PC-3 (cell line): ENCODE data around the gene PPP1R36. TPM values are rescaled to one million over a fixed set of nuclear protein-coding genes. Genes with fewer than 3 reads are reported as not detected.
"Not testable (repeated sequence)": the region's sequence is repeated elsewhere in the genome, so short reads cannot be mapped to it uniquely, and the experiment has no call there.

ENCODE experiments used
- ATAC-seq: fragments of 200-7000 bp; cut with Tn5 transposase; 2 replicates; pipeline ENCODE4 v1.9.1; 2020; ENCODE audit warnings: mild to moderate bottlenecking, moderate library complexity
- BruUV-seq: library from RNA; stranded (reverse); fragments of 400-500 nt; replicated peaks from 2 replicates; lab custom pipeline; 2021; lab: Mats Ljungman, UMichigan
- CTCF ChIA-PET: fragments of 300-600 bp; sonication (Branson Sonifier 250); formaldehyde crosslinking; loops from one replicate; lab custom pipeline; 2022; ENCODE audit warnings: antibody characterized with exemption; lab: Charles Lee
- POLR2A ChIA-PET: fragments of 300-600 bp; sonication (Branson Sonifier 250); formaldehyde crosslinking; loops from one replicate; lab custom pipeline; 2022; ENCODE audit warnings: antibody characterized with exemption; ENCODE audit not compliant: unreplicated experiment; lab: Charles Lee
- DNase-seq: peaks from one replicate; pipeline ENCODE4 v3.0.0-alpha.2; 2015
- H2AFZ ChIP-seq: fragments of 300-600 bp; sonication (generic); 2 replicates; pipeline ENCODE4 v1.6.0; 2016; ENCODE audit warnings: antibody characterized with exemption, low read length
- H3F3A ChIP-seq: fragments of 300-600 bp; sonication (generic); one replicate; pipeline ENCODE4 v1.6.0; 2017; ENCODE audit warnings: antibody characterized with exemption, low read length, control low read depth, mild to moderate bottlenecking; ENCODE audit not compliant: unreplicated experiment
- H3K27ac ChIP-seq: fragments of 300-600 bp; sonication (generic); 2 replicates; pipeline ENCODE4 v1.5.1; 2016; ENCODE audit warnings: mild to moderate bottlenecking, low read length
- H3K27me3 ChIP-seq: fragments of 300-600 bp; sonication (generic); 2 replicates; pipeline ENCODE4 v1.6.1; 2016; ENCODE audit warnings: low read length, mixed read lengths
- H3K36me3 ChIP-seq: fragments of 300-600 bp; sonication (generic); 2 replicates; pipeline ENCODE4 v1.6.1; 2016; ENCODE audit warnings: low read depth, mixed run types, low read length, mixed read lengths
- H3K4me1 ChIP-seq: fragments of 300-600 bp; sonication (generic); 2 replicates; pipeline ENCODE4 v1.5.1; 2016; ENCODE audit warnings: low read length; ENCODE audit not compliant: insufficient read depth
- H3K4me2 ChIP-seq: fragments of 300-600 bp; sonication (generic); 2 replicates; pipeline ENCODE4 v1.6.0; 2016; ENCODE audit warnings: low read length
- H3K4me3 ChIP-seq: fragments of 300-600 bp; sonication (generic); 2 replicates; pipeline ENCODE4 v1.5.1; 2016; ENCODE audit warnings: mild to moderate bottlenecking, low read length, mixed read lengths
- H3K79me2 ChIP-seq: fragments of 300-600 bp; sonication (generic); 2 replicates; pipeline ENCODE4 v1.6.1; 2017; ENCODE audit warnings: low read length, mixed read lengths
- H3K9ac ChIP-seq: fragments of 300-600 bp; sonication (generic); 2 replicates; pipeline ENCODE4 v1.6.0; 2016; ENCODE audit warnings: mild to moderate bottlenecking, low read length
- H3K9me2 ChIP-seq: fragments of 300-600 bp; sonication (generic); replicated peaks from 2 replicates; pipeline ENCODE4 v1.6.1; 2016; ENCODE audit warnings: mixed run types, low read length, mixed read lengths
- H3K9me3 ChIP-seq: fragments of 300-600 bp; sonication (generic); 2 replicates; pipeline ENCODE4 v1.6.1; 2016; ENCODE audit warnings: low read length, mixed read lengths
- H4K20me1 ChIP-seq: fragments of 300-600 bp; sonication (generic); 2 replicates; pipeline ENCODE4 v1.6.1; 2016; ENCODE audit warnings: low read length, mixed read lengths
- CTCF ChIP-seq: fragments of 300-600 bp; sonication (generic); conservative IDR thresholded peaks from 2 replicates; pipeline ENCODE4 v1.5.1; 2017; ENCODE audit warnings: antibody characterized with exemption, low read depth, mild to moderate bottlenecking, low read length
- EZH2 ChIP-seq: fragments of 300-600 bp; sonication (generic); IDR thresholded peaks from one replicate; pipeline ENCODE4 v1.6.1; 2017; ENCODE audit warnings: antibody characterized with exemption, mild to moderate bottlenecking, low read length; ENCODE audit not compliant: unreplicated experiment
- EZH2phosphoT487 ChIP-seq: fragments of 300-600 bp; sonication (generic); IDR thresholded peaks from 2 replicates; pipeline ENCODE4 v1.6.1; 2018; ENCODE audit warnings: mild to moderate bottlenecking, antibody characterized with exemption, low read length, borderline replicate concordance
- intact Hi-C: fragments of 100-400 bp; cut with micrococcal nuclease; formaldehyde crosslinking; loops from 2 replicates; pipeline ENCODE4 v1.9.0; 2023
- total RNA-seq: library from RNA; depleted of rRNA; stranded (reverse); fragments of >200 nt; gene quantifications from 2 replicates; pipeline ENCODE4 v1.2.3, GENCODE V29; 2014

The PPP1R36 gene
- total RNA-seq, 1 experiment from 2014 or later: 0.26 TPM

- POLR2A ChIA-PET: interaction anchor here (0.5 to 2.1 kb wide), 12 partner anchors 9 to 145 kb away, joined by 4 to 25 read pairs (median 5); partner anchors contain the start of genes HSPA2 and ZBTB1
- no peak overlapping the region for H3K4me3 ChIP-seq
- CTCF ChIA-PET: interaction anchor here (0.5 to 1.2 kb wide), 8 partner anchors 10 to 285 kb away, joined by 3 to 17 read pairs (median 4); partner anchors contain the start of gene HSPA2
- H3K4me2 ChIP-seq: peak overlapping the region; percentile 43
- H3K9me3 ChIP-seq: no peaks in the 10 kb centered on the region
- DNase-seq (peak; percentile 92), ATAC-seq (peak; percentile 98)
- peaks cover 20% of the 10 kb centered on the region for H3K4me1 ChIP-seq
- no peaks in the 10 kb centered on the region for H3F3A ChIP-seq
- H3K79me2 ChIP-seq: no peaks in the 10 kb centered on the region
- no peaks in the 10 kb centered on the region for H3K27me3 ChIP-seq
- H2AFZ ChIP-seq: peak overlapping the region; percentile 33; the same call in 1 of the 2 replicates
- peak overlapping the region; percentile 41 for H3K9ac ChIP-seq
- TF ChIP-seq CTCF: peak; percentile 25; the same call in 1 of the 2 replicates
- TF ChIP-seq EZH2phosphoT487: no peak
- BruUV-seq: no TSS peak
- H3K36me3 ChIP-seq: no peaks in the 10 kb centered on the region
- H3K27ac ChIP-seq: peak overlapping the region; percentile 84
- intact Hi-C loops: loop anchor here (1.0 kb wide), 3 partner anchors 18 to 126 kb away; partner anchors contain the start of genes HSPA2 and ZBTB25
- no peaks in the 10 kb centered on the region for H4K20me1 ChIP-seq
- no peaks in the 10 kb centered on the region for H3K9me2 ChIP-seq
Observed at GRCh38 chr14:64628940-64629408, 79.2 kb downstream of the PPP1R36 start.

GRCh38 chr14:64630778-64631177 is 81.0 kb downstream of the PPP1R36 start:
- no peaks in the 10 kb centered on the region for H4K20me1 ChIP-seq
- H3K4me2 ChIP-seq: no peak overlapping the region
- ATAC-seq (no peak), DNase-seq (no peak)
- intact Hi-C loops: loop anchor here (10.0 kb wide), 1 partner anchor 206 kb away; no protein-coding TSS in a partner anchor
- no peak overlapping the region for H3K9ac ChIP-seq
- no TSS peak for BruUV-seq
- POLR2A ChIA-PET: no interaction called here
- H3K9me2 ChIP-seq: no peaks in the 10 kb centered on the region
- H3K36me3 ChIP-seq: no peaks in the 10 kb centered on the region
- H3K27me3 ChIP-seq: no peaks in the 10 kb centered on the region
- no peaks in the 10 kb centered on the region for H3K9me3 ChIP-seq
- peaks cover 20% of the 10 kb centered on the region for H3K4me1 ChIP-seq
- no peak overlapping the region for H2AFZ ChIP-seq
- no peak overlapping the region for H3K27ac ChIP-seq
- no peaks in the 10 kb centered on the region for H3K79me2 ChIP-seq
- TF ChIP-seq EZH2: no peak
- no peak for TF ChIP-seq EZH2phosphoT487
- no peak for TF ChIP-seq CTCF
- no peak overlapping the region for H3K4me3 ChIP-seq
- H3F3A ChIP-seq: no peaks in the 10 kb centered on the region
- CTCF ChIA-PET: interaction anchor here (0.5 kb wide), 1 partner anchor 91 kb away, joined by 3 read pairs; no protein-coding TSS in a partner anchor

GRCh38 chr14:64631222-64631621 is 81.5 kb downstream of the PPP1R36 start:
- DNase-seq, POLR2A ChIA-PET, H3K27me3 ChIP-seq, H3K36me3 ChIP-seq, ATAC-seq, CTCF ChIA-PET, H3K79me2 ChIP-seq, H3K9me2 ChIP-seq, H2AFZ ChIP-seq, H3K4me2 ChIP-seq, H3K9ac ChIP-seq, H3K27ac ChIP-seq, H4K20me1 ChIP-seq, H3F3A ChIP-seq, H3K4me3 ChIP-seq, H3K9me3 ChIP-seq, BruUV-seq: not testable (repeated sequence)
- H3K4me1 ChIP-seq: peaks cover 20% of the 10 kb centered on the region
- intact Hi-C loops: loop anchor here (10.0 kb wide), 1 partner anchor 206 kb away; no protein-coding TSS in a partner anchor
